ENCODE data around the gene SHISA7.

The SHISA7 gene

DNA sequence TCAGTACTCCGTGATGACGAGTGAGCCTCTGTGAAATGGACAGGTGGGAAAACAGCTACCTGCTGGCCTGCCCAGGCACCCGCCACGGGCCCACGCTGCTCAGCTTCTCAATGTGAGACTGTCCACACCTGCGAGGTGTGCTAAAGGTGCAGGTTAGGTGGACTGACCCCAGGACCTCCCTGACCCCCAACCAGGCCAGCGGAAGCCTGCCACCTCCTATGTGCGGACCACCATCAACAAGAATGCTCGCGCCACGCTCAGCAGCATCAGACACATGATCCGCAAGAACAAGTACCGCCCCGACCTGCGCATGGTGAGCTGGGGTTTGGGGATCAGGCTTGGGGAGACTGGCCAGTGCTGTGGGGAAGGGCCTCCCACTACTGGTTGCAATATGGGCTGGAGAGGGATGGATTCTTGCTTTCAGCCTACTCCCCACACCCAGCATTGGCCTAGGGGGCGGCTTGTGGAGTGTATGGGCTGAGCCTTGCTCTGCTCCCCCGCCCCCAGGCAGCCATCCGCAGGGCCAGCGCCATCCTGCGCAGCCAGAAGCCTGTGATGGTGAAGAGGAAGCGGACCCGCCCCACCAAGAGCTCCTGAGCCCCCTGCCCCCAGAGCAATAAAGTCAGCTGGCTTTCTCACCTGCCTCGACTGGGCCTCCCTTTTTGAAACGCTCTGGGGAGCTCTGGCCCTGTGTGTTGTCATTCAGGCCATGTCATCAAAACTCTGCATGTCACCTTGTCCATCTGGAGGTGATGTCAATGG, 55.2 kb downstream of the SHISA7 start:
- DNase-seq (ENCODE audit: low read depth), result no peak

DNA sequence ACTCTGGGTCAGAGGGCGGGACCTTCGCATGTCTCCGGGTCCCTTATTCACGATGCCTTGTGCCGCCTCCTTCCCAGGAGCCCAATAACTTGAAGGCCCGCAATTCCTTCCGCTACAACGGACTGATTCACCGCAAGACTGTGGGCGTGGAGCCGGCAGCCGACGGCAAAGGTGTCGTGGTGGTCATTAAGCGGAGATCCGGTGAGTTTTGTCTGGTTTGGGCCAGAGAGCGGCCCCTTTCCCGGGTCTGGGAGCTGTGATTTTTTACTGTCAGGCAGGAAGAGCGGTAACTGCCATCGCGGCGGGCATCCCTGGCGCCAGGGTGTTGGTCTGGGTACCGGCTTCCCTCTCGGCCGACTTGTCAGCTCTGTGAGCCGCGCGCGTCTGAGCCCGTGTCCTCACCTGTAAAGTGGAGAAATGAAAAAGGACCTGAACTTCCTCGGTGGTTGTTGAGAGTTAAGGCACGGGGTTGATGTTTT, 56.6 kb downstream of the SHISA7 start:
- no peak for DNase-seq (ENCODE audit: low read depth)

DNA sequence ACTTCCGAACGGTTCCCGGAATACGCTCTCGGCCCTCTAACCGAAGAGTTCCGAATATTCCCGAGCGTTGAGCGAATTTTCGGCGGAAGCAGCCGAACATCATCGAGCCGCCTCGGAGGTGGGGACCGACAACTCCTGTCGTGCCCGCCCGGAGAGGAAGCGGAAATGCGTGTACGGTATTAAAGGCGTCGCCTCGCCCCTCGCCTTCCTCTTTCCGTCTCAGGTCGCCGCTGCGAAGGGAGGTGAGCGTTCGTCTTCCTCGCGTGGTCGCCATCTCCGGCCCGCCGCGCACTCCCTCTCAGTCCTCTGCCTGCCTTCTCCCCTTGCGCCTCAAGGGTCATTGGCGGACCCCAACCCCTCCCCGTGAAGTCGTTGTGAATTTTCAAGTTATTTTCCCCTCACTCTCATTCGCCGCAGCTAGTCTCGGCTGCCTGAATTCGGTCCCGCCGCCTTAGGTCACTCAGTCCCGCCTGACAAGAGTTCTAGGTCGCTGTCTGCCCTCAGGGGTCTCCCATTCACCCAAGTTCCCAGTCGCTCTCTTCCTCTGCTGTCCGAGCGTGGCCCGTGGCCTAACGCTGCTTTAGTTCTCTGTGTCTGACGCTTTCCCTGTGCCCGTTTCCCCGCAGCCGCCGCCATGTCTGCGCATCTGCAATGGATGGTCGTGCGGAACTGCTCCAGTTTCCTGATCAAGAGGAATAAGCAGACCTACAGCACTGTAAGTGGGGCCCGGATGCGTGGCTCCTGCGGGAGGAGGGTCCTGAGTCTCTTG, 57.2 kb downstream of the SHISA7 start, which contains the start of gene RPL28:
RPL28 (plus strand) TSS at position 209 of the 769 bp plus-strand sequence; CDS start at position 635, 426 bp downstream.
- DNase-seq (ENCODE audit: low read depth), result peak; percentile 99

DNA sequence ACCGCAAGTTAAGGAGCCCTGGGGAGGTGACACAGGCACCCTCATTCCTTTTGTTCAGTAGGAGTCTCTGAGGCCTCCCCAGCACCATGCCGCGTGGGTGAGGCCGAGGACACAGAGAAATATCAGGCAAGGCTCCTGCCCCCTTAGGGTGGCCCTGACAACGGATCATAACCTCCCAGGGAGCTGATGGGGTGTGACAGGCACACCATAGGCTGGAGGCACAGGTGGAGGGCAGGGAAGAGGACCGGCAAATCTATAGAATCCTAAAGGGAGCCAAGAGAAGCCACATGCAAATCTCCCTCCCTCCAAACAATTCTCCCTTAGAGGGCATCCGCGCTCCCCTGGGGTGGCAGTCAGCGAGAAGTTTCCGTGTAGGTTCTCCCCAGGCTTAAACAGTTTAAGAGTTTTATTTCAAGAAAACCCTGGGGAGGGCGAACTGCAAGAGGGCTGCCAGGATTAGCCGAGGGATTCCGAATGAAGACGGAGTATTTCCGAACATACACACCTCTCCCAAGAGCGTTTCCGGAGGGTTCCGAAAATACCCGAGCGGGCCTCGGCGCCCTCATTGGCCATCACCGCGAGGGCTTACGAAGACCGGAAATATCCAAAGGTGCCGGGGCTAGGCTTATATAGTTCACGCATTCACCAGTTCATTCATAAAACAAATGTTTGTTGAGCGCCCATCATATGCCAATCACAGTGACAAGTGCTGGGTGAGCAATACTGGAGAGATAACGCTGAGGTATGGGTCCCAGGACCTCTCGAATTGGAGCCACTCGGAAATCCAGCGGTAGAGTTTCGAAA, 58.0 kb downstream of the SHISA7 start:
- DNase-seq (ENCODE audit: low read depth), result peak; percentile 96

DNA sequence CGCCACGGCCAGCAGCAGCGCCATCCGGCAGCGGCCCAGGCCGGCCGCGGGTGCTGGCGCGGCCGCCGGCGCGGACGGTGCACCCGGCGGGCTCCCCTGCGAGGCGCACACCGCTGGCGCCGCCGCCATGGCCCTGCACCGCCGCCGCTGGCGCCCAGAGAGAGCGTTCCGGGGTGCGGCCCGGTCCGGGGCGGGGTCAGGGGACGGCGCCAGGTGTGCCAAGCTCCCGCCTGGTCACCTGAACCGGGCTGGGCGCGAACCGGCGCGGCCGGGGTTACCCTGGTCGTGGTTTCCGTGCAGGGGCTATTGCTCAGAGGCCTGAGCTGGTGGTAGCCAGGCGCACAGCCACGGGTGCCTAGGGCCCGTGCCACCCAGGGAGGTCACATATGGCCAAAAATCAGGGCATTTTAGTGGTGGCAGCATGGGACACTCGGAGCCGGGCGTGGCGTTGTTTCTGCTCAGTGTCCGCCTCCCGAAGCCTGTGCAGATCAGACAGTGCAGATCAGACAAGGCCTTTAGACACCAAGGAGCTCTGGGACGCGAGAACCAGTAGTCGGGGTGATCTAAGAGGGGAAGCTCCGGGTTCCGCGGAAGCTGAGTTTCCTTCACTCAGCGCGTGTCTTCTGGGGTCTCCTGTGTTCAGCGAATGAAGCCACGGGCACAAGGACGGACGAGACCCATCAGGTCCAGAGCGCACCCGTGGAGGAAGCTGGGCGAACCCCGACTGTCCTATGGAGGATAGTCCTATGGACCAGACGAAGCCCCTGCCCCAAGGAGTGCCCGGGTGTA, 58.8 kb downstream of the SHISA7 start, which contains the start of gene TMEM238:
TMEM238 (minus strand) TSS at position 162 of the 789 bp plus-strand sequence; CDS start at position 129, 33 bp downstream.
- DNase-seq (ENCODE audit: low read depth), result no peak

DNA sequence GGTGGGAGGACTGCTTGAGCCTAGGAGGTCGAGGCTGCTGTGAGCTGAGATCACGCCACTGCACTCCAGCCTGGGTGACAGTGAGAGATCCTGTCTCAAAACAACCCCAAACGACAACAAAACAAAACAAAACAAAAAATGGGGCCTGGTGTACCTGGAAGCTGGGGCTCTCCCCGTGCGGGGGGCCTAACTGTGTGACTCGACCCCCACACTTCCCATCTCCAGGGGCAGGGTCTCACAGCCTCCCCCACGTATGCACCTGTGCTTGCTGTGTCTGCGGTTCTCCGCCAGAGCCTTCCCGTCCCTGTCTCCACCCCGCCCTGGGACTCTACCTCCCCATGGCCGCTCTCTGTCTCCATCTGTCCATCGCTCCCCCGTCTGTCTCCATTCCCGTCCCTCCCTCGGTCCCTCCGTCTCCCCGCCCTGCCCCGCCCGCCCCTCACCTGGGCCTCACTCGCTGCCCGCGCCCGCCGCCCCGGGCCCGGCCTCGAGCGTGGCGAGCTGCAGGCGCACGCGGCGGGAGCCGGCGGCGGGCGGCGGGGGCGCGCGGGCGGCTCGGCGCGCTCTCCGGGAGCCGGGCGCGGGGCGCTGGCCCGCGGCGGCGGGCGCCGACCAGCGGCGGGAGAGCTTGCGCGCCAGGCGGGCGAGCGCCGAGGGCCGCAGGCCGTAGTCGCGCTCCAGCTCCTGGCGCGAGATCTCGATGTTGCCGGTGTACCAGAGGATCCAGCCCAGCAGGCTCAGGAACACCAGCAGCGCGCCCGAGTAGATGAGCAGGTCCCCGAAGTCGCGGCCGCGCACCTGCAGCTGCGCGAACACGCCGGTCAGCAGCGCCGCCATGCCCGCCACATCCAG, 59.6 kb downstream of the SHISA7 start:
- DNase-seq (ENCODE audit: low read depth), result peak; percentile 81

DNA sequence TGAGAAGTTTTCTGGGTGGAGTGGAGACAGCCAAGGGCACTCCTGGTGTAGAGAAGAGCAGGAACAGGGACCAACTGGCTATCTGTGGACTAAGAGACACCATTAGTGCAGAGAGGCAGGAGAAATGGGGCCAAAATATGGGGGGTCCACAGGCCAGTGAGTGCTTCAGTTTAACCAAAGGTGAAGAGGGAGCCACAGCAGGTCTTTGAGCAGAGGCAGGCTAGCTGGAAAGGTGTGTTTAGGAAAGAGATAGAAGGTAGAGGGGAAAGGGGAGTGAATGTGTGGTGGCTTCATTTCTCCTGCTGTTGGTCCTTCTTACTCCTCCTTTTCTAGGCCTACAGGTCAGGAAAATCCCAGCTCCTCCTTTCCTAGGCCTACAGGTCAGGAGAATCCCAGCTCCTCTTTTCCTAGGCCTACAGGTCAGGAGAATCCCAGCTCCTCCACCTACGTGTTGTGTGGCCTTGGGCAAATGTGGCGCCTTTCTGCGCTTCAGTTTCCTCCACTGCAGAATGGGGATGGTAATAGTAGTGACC, 60.5 kb downstream of the SHISA7 start:
- no peak for DNase-seq (ENCODE audit: low read depth)

DNA sequence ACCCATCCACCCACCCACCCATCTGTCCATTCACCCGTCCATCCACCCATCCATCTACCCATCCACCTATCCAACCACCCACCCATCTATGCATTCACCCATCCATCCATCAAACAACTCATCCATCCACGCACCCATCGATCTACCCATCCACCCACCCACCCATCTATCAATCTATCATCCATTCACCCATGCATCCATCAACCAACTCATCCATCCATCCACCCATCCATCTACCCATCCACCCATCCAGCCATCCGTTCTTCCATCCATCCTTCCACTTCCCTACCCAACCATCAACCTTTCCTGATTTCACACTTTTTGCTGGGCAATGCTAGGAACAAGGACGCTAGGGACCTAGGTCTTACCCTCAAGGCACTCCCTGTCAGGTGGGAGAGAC, 61.1 kb downstream of the SHISA7 start:
- no peak for DNase-seq (ENCODE audit: low read depth)

DNA sequence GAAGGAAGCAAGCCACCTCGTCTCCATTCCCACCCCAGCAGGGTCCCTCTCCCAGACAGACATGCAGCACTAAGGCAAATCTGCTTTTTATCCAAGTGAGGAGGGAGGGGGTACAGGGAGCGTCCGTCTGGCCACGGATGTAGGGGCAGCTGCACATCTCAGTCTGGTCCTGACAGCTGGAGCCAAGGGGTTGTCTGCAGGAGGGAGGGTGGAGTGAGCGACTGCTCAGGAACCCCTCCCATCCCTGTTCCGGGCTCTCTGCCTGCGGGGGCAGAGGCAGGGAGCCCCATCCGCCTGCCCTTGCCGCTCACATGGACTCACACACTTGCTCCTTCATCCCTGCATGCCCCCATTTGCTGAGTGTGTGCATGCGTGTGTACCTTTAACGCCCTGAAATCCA, 63.9 kb downstream of the SHISA7 start:
- DNase-seq (ENCODE audit: low read depth), result no peak

Measured in ELR (cell line).